ENCODE measurements around the gene ZFP2. TPM values are rescaled to one million over a fixed set of nuclear protein-coding genes. Genes with fewer than 3 reads are reported as not detected.
"Not testable (repeated sequence)": the region's sequence is repeated elsewhere in the genome, so short reads cannot be mapped to it uniquely, and the experiment has no call there.

ZFP2 gene
- total RNA-seq, 1 donor from 2014 or later: 2.1 TPM

DNA sequence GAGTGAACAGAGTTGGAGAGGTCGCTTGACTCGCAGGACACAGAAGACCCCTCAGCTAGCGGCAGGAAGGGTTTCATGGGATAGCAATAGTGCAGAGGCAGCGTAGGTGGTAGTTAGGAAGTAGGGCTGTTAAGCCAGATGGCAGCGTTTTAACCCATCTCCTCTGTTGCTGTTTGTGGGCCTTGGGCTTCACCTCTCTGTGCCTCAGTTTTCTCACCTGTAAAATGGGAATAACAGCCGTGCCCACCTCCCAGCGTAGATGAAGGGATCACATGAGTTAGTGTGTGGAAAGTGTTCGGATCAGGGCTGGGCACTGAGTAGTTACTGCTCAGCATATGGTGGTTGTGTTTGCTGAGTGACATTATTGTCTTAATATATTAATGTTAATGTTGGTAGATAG, 34.1 kb upstream of the ZFP2 start:
- no peak for DNase-seq
- TF ChIP-seq, protein P1, sequence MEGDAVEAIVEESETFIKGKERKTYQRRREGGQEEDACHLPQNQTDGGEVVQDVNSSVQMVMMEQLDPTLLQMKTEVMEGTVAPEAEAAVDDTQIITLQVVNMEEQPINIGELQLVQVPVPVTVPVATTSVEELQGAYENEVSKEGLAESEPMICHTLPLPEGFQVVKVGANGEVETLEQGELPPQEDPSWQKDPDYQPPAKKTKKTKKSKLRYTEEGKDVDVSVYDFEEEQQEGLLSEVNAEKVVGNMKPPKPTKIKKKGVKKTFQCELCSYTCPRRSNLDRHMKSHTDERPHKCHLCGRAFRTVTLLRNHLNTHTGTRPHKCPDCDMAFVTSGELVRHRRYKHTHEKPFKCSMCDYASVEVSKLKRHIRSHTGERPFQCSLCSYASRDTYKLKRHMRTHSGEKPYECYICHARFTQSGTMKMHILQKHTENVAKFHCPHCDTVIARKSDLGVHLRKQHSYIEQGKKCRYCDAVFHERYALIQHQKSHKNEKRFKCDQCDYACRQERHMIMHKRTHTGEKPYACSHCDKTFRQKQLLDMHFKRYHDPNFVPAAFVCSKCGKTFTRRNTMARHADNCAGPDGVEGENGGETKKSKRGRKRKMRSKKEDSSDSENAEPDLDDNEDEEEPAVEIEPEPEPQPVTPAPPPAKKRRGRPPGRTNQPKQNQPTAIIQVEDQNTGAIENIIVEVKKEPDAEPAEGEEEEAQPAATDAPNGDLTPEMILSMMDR (IDR thresholded peaks at IDR 0.05): no peak
- Histone ChIP-seq H3K9me3 (no peaks in the 10 kb centered on the region), H3K4me3 (peak overlapping the region; percentile 5), H3K27me3 (no peaks in the 10 kb centered on the region), H3K36me3 (peaks cover 27% of the 10 kb centered on the region), H3K4me1 (peaks cover 13% of the 10 kb centered on the region), H3K27ac (no peak overlapping the region)
- intact Hi-C loops (cut with DNase I): no loop called here
- ATAC-seq: no peak

DNA sequence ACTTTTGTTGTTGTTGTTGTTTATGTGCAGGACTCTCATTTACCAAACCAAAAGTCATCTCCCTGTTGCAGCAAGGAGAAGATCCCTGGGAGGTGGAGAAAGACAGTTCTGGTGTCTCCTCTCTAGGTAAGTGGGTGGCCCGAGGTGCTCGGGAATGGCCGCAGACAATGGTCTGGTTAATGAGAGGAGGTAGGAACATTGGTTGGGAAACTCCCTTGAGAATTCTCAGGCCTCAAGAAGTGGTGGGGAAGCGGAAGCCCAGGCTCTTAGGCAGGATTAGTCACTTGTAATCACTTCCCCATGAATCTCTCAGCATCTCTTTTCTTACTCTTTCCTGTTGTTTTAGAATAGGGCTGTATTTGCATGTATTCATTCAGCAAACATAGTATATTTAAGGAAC, 28.8 kb upstream of the ZFP2 start:
- ATAC-seq (no peak), DNase-seq (no peak)
- H3K4me1 ChIP-seq: peaks cover 3% of the 10 kb centered on the region
- intact Hi-C loops (cut with DNase I): no loop called here
- TF ChIP-seq, protein P1 (IDR thresholded peaks at IDR 0.05): no peak
- no peaks in the 10 kb centered on the region for H3K27me3 ChIP-seq
- no peak overlapping the region for H3K4me3 ChIP-seq
- peaks cover 69% of the 10 kb centered on the region for H3K36me3 ChIP-seq
- H3K27ac ChIP-seq: no peak overlapping the region
- no peaks in the 10 kb centered on the region for H3K9me3 ChIP-seq

DNA sequence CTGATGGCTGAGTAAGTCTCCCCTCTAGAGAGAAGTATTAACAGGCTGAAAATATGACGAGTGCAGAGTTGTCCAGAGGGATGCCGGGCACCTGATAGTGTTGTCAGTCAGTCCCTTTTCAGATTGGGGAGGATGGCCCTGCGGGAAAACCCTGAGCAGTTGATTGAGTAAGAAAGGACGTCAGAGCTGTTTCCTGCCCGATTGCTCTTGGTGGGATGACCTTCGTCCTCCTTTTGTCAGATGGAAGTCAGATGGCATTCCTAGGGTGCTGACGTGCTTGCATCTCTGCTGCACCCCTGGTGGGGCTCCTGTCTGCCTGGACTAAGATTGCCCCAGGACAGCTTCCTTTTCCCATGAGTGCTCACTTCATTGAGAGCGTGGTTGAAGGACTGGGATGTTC, 26.1 kb upstream of the ZFP2 start:
- no peaks in the 10 kb centered on the region for H3K4me1 ChIP-seq
- DNase-seq (no peak), ATAC-seq (peak; percentile 13)
- H3K36me3 ChIP-seq: peaks cover 66% of the 10 kb centered on the region
- intact Hi-C loops (cut with DNase I): no loop called here
- no peaks in the 10 kb centered on the region for H3K27me3 ChIP-seq
- TF ChIP-seq, protein P1 (IDR thresholded peaks at IDR 0.05): no peak
- no peak overlapping the region for H3K27ac ChIP-seq
- no peak overlapping the region for H3K4me3 ChIP-seq
- H3K9me3 ChIP-seq: peaks cover 12% of the 10 kb centered on the region

DNA sequence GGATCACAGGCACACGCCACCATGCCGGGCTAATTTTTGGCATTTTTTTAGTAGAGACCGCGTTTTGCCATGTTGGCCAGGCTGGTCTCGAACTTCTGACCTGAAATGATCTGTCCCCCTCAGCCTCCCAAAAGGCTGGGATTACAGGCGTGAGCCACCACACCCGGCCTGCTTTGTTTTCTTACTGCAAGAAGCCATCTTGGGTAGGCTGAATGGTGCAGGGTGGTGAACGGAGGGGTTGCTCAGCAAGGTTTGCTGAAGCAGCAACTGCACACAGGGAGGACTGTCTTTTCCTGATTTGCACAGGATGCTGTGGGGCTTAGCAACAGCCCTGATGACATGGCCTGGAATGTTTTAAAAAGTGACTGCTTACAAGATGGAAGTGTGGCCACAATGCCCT, 25.3 kb upstream of the ZFP2 start:
- TF ChIP-seq, protein P1 (IDR thresholded peaks at IDR 0.05): no peak
- H3K9me3 ChIP-seq: peaks cover 14% of the 10 kb centered on the region
- H3K27ac ChIP-seq: no peak overlapping the region
- peaks cover 71% of the 10 kb centered on the region for H3K36me3 ChIP-seq
- no peaks in the 10 kb centered on the region for H3K4me1 ChIP-seq
- H3K4me3 ChIP-seq: no peak overlapping the region
- intact Hi-C loops (cut with DNase I): no loop called here
- DNase-seq: no peak
- H3K27me3 ChIP-seq: no peaks in the 10 kb centered on the region
- ATAC-seq: no peak

DNA sequence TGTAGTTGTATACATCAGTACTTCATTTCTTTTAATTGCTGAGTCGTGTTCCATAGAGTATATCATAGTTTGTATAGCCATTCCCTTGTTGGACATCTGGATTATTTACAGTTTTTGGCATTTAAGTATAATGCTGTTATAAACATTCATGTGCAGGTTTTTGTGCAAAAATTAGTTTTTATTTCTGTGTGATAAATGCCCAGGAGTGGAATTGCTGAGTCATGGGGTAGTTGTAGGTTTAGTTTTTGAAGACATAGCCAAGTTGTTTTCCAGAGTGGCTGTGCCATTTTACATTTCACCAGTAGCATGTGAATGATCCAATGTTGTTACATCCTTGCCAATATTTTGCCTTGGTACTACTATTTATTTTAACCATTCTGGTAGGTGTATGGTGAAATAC, 23.4 kb upstream of the ZFP2 start:
- no peaks in the 10 kb centered on the region for H3K27me3 ChIP-seq
- H3K9me3 ChIP-seq: peaks cover 14% of the 10 kb centered on the region
- H3K4me3 ChIP-seq: no peak overlapping the region
- no peak overlapping the region for H3K27ac ChIP-seq
- DNase-seq: no peak
- TF ChIP-seq, protein P1 (IDR thresholded peaks at IDR 0.05): no peak
- H3K4me1 ChIP-seq: no peaks in the 10 kb centered on the region
- peaks cover 59% of the 10 kb centered on the region for H3K36me3 ChIP-seq
- intact Hi-C loops (cut with DNase I): no loop called here
- ATAC-seq: no peak

DNA sequence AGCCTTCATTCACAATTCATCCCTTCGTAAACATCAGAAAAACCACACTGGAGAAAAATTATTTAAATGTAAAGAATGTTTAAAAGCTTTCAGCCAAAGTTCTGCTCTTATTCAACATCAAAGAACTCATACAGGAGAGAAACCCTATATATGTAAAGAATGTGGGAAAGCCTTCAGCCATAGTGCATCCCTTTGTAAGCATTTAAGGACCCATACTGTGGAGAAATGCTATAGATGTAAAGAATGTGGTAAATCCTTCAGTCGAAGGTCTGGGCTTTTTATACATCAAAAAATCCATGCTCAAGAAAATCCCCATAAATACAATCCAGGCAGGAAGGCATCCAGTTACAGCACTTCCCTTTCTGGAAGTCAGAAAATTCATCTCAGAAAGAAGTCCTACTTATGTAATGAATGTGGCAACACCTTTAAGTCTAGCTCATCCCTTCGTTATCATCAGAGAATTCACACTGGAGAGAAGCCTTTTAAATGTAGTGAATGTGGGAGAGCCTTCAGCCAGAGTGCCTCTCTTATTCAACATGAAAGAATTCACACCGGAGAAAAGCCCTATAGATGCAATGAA, 12.5 kb upstream of the ZFP2 start:
- H3K27me3 ChIP-seq; ATAC-seq; intact Hi-C loops (cut with DNase I); H3K27ac ChIP-seq; DNase-seq; H3K4me3 ChIP-seq; H3K4me1 ChIP-seq: not testable (repeated sequence)
- Histone ChIP-seq H3K36me3 (peaks cover 32% of the 10 kb centered on the region), H3K9me3 (peaks cover 70% of the 10 kb centered on the region)

Data from upper lobe of right lung (tissue), 1 donor.